ENCODE results near the gene RAB3GAP1.
"Not testable (repeated sequence)": the region's sequence is repeated elsewhere in the genome, so short reads cannot be mapped to it uniquely, and the experiment has no call there.

Gene RAB3GAP1

DNA sequence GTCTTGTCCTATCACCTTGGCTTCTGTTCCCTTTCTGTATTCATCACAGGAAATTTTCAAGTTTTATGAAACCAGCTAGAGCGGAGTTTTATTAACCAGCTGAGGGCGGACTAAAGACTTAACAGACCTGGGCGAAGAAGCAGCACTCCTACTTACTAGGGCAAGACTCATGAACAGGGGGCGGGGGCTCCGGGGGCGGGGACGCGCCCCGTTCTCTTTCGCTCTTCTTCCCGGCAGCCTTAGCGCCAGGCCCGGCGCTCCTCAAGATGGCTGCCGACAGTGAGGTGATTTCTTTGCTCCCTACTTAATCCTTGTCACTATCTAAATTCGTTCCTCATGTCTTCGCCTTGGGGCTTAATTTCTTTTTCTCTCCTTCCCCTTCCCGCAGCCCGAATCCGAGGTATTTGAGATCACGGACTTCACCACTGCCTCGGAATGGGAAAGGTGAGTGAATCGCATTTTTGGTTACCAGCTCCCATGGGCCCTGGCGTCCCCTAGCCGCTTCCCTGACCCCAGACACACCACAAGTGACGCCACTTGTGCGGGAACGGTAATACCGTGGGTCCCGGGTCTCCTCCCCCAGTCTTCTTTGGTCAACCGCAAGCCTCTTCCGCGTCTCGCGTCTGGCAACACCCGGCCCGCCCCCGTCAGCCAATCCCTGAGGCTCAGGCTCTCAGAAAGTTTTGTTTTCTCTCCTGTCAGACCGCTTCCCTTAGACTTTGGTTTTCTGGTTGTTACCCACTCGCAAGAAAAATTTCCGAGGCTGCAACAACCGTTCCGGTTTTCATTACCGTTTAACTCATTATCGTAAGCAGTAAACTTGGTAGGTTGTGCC, at the start of gene RAB3GAP1:
Gene RAB3GAP1 (plus strand): TSS at position 251 of the 835 bp plus-strand sequence. CDS start 16 bp downstream, at position 267.
- DNase-seq, result peak; percentile 86

DNA sequence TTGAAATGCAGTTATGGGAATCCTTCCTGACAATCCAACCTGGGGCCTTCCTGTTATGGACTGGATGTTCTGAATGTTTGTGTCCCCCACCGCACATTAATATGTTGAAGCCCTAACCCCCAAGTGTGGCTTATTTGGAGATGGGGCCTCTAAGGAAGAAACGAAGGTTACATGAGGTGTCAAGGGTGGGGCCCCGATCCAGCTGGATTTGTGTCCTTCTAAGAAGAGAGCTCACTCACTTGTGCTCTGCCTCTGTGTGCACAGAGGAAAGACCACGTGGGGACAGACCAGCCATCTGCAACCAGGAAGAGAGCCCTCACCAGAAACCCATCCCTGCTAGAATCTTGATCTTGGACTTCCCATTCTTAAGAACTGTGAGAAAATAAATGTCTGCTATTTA, 49.3 kb upstream of the RAB3GAP1 start:
- DNase-seq, result no peak

DNA sequence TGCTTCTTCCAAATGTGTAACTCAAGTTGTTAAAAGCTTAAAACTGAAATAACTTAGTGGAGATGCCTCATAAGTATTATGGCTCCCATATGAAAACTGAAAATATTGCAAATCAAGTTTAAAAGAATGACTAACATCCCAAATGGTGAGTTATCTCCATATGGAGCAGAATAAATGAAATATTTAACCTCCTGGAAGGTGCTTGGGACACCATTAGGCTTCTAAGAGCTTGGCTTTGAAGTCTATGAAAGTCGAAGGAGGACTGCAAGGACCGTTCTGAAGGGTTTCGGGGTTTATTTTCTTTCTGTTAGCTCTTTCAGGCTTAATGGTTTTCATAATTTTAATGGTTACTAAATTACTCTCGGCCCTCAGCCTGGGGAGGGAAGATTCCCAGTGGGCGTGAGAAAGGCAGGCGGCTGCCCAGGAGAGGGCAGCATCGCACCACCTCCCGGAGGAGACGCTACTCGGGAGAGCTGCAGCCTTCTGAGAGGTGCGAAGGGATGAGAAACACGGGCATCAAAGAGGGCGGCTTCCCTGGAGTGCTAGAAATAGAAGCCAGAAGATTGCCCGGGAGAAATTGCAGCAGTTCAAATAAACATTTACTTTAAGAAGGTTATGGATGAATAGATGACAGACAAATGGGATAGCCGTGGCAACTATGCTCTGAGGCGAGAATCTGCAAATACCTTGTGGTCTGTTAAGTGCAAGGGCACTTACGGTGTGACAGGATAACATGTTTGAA, 47.9 kb upstream of the RAB3GAP1 start:
- DNase-seq, result peak; percentile 72

DNA sequence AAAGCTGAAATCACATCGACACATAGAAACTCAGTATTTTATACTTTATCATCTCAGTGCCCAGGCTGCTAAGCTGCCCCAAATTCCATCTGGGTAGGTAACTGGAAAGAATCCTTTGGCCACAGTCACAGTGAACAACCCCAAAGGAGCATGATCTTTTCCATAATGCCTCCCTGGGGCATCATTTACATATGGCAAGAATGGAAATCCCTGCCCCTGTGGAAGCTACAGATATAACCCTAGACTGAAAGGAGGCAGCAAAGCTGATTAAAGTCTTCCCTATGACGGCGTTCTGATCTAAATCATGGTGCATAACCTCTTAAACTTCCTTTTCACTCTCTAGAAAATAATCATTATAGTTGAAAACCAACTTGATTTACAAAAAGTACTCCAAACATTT, 46.3 kb upstream of the RAB3GAP1 start:
- DNase-seq, result no peak

DNA sequence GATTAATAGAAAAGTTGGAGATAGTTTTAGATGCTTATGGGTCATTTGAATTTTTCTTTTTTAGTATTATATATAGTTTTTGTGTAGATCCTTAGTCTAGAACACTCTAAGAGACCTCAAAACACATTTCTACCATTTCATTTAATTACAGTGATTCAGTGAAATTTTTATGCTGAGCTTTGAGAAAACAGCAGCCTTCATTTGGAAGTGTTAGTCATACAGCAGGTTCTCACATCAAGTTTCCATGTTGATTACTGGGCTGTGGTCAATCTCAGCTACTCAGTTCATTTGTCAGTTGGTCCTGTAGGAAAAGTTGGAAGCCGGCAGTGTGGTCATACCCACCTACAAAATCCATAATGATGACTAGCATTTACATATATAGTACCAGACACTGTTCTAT, 42.8 kb upstream of the RAB3GAP1 start:
- no peak for DNase-seq

DNA sequence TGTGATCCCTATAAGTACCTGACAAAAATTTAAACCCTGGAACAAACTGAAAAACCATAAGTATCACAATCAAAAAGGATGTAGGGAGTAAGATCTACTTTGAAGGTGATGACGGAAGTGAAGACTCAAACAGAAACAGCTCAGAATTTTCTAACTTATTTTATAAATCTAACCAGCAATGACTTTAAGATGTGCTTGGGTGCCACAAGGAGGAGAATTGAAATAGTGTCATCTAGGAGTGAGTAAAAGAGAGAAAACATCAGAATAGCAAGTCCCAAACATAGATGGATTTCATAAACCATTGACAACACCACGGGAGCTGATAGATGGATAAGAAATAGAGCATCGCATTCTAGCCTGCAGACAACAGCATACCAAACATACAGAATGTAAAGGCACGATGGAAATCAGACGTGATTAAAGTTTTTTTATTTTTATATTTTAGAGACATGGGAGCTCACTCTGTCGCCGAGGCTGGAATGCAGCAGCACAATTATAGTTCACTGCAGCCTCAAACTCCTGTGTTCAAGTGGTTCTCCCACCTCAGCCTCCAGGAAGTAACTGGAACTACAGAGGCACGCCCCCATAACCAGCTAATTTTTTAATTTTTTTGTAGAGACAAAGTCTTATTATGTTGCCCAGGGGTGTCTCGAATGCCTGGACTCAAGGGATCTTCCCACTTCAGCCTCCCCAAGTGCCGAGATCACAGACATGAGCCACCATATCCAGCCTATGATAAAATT, 41.7 kb upstream of the RAB3GAP1 start:
- no peak for DNase-seq

DNA sequence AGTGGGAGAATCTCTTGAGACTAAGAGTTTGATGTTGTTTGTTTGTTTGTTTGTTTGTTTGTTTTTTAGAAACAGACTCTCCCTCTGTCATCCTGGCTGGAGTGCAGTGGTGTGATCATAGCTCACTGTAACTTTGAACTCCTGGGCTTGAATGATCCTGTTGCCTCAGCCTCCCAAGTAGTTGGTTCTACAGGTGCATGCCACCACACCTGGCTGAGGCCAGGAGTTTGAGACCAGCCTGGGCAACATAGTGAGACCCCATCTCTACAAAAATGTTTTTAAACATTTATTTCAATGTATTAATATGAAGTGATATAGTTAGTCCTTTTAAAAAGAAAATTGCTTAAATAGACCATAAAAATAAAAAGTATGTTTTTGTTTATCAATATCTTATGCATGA, 40.5 kb upstream of the RAB3GAP1 start:
- no peak for DNase-seq

DNA sequence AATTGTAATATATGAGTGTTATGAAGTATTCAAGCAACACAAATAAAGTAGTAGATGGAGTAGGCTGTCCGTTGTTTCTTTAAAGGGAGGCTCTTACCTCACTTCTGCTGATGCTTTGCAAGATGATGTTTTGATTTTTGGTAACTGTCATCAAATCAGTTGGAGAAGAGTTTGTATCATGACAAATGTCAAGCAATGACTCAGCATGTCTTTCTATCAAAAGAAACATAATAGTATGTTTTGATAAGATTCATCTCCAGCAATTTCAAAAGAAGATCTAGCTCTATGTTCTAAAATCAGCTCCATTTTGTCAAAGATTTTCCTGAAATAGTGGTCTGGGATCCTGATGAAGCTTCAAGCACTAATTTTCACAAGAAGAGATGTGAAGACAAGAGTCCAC, 30.5 kb upstream of the RAB3GAP1 start:
- no peak for DNase-seq

DNA sequence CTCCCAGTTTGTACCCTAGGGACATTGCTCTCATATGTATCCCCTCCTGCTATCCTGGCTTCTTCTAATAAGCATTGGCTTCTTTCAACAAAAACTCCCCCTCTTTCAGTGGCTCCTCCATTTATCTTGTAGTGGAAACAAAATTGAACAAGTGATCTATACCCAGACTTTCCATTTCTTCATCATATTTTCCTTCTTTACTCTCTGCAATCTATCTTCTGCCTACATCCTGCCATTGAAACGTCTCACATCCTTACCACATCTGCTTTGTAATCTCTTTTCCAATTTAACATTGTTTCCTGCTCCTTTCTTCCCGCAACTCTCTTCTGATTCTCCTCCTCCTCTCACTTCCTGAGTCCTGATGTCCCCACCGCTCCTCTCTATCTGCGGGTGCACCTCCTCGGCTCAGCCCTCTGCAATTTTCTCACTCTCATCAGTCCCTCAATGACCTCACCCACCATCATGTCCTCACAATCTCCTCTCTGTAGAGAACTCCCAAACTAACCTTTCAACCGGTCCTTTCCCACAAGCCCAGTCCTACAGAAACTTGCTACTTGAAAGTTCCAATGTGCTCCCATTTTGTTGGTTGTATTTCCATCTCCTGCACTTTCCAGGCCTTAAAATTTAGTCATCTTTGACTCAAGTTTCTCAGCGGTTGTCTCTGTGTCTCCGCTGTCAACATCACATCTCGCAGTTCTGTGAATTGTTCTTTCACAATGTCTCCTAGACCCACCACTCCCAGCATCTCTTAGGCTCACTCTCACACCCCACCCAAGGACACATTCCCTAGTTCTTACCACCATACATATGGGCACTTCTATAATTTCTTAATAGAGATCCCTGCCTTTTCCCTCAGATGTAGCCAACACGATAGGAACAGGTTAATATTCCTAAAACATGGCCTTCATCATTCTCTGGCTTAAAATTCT, 28.9 kb upstream of the RAB3GAP1 start:
- no peak for DNase-seq

DNA sequence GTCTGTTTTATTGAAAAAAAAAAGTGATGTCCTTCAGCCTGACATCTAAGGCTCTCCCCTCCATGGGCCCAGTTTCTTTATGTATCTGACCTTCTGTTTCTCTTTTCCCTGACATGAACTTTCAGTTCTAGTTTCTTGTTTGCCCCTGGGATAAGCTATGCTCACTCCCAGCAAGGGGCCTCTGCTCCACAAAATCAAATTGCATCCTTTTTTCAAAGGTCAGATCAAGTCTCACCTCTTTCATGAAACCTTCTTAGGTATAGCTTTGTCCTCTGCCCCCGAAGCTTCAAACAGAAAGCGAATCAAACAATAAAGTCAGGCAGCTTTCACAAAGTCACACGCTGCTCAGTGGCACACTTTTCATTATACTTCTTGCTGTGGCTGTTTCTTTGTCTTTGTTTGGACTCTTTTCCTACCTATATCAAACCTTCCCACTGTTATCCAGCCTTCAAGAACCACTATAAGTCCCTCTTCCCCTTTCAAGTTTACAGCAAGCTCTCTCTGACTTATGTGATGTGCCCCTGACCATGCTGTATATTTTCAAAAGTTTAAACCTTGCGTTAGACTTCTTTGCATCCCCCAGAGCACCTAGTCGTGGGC, 28.1 kb upstream of the RAB3GAP1 start:
- DNase-seq, result no peak

DNA sequence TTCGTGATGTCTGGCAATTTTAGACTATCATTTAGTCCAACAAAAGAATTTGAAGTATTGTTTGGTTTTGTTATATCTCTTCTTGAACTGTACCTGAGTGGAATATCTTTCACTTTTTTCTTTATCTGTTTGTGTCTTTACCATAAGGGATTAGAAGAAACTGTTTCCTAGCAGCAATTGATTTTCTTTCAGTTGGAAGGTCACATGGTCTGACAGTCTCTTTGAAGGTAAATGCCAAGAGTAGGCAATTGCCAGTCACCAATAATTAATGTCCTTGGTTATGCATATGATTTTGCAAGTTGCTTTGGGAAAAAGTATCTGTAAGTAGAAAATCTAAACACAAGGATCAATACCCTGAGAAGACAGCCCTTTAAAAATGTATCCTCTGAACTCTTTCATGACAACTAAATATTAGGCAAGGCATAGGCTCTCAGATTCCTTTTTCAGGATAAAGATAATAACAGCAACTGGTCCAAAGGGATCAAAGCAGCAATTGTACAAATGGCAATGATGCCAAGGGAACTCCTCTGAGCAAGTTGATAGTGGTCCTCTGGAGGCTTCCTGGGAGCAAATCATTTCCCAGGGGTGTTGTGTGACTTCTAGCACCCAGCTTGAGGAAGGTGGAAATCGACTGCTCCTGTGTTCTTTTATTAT, 22.5 kb upstream of the RAB3GAP1 start:
- DNase-seq, result no peak

DNA sequence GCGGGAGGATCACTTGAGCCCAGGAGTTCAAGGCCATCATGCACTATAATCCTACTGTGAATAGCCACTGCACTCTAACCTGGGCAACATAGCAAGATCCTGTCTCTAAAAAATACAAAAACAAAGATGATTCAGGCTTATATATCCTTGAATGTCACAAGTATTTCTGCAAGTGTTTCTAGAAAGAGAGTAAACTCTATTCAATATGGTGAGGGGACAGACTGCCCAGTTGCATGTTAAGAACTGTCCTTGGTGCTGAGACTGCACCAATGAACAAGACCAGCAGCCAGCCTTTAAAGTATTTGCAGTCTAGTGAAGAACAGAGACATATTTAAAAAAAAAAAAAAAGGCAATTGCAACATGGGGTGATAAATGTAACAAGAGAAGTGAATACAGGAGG, 21.3 kb upstream of the RAB3GAP1 start:
- DNase-seq, result no peak

DNA sequence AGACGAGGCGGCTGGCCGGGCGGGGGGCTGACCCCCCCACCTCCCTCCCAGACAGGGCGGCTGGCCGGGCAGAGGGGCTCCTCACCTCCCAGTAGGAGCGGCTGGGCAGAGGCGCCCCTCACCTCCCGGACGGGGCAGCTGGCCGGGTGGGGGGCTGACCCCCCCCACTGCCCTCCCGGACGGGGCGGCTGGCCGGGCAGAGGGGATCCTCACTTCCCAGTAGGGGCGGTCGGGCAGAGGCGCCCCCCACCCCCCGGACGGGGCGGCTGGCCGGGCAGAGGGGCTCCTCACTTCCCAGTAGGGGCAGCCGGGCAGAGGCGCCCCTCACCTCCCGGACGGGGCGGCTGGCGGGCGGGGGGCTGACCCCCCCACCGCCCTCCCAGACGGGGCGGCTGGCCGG, 18.9 kb upstream of the RAB3GAP1 start:
- DNase-seq, result not testable (repeated sequence)

DNA sequence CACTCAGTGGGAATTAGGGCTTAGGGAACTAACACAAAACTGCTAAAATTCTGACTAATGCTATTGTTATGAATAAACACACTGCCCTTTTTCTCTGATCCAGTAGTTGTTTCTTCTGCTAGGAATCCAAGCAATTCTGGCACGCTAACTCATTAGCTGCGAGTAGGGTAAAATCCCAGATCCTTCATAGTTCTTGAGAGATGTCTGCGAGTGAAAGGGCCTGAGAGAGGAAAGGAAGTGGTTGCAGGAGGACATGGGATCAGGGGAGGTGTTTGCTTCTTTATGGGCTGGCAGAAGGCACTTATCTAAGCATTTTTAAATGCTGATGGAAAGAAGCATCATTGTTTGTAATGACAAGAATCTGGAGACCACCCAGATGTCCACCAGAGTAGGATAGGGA, 14.3 kb upstream of the RAB3GAP1 start:
- DNase-seq, result no peak

DNA sequence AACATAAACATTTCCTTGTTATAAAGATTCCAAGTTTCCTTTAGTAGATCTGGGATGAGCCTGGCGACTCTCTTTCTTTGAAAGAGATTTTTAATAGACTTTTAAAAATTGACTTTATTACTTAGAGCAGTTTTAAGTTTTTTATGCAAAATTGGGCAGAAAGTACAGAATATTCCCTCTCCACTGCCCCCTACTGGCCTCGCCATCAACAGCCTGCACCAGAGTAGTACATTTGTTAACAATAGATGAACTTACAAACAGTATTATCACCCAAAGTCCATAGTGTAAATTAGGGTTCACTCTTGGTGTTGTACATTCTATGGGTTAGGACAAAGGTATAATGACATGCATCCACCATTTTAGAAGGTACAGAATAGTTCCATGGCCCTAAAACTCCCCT, 8.7 kb upstream of the RAB3GAP1 start:
- peak; percentile 50 for DNase-seq

DNA sequence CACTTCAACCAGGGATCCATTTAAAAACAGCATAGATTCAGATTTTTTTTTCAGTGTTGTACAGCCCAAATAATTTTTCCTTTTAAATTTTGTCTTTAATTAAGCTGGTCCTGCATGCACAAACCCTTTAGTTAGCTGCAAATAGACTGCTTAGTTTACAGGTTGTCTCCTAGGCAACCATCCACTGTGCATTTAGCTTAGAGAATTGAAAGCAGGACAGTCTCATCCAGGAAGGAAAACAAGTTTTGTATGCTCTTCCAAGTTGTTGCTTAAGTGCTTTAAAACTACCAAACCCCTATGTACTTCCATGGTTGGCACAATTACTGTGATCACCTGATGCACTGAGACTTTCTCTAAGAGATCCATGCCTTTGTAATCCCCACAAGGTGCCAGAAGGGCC, 4.8 kb upstream of the RAB3GAP1 start, which contains the start of gene MAP3K19:
Gene MAP3K19 (minus strand): TSS at position 148 of the 400 bp plus-strand sequence. CDS start 22,800 bp downstream, outside the sequence.
- DNase-seq, result no peak

DNA sequence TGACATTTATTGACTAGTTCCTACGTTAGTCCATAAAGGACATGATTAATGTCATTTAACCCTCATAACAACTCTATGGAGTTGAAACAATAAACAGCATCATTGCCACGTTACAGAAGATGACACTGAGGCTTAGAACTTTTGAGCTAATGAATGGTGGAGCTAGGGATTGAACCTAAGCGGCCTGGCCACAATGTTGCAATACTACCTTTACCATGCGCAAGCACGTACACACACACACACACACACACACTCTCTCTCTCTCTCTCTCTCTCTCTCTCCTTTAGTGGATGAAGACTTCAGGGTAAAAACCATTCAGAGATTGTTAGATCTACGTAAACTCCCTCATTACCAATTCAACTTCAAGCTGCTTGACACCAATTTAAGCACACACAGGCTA, 4.0 kb upstream of the RAB3GAP1 start:
- no peak for DNase-seq

DNA sequence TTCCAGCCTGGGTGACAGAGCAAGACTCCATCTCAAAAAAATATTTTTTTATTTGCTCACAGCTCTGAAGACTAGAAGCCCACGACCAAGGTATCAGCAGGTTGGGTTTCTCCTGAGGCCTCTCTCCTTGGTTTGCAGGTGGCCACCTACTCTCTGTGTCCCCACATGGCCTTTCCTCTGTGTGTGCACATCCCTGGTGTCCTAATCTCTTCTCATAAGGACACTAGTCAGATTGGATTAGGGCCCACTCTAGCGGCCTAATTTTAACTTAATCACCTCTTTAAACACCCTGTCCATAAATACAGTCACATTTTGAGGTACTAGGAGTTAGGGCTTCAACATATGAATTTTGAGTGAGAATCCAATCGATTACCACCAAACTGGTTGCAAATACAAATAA, 2.0 kb upstream of the RAB3GAP1 start:
- no peak for DNase-seq

DNA sequence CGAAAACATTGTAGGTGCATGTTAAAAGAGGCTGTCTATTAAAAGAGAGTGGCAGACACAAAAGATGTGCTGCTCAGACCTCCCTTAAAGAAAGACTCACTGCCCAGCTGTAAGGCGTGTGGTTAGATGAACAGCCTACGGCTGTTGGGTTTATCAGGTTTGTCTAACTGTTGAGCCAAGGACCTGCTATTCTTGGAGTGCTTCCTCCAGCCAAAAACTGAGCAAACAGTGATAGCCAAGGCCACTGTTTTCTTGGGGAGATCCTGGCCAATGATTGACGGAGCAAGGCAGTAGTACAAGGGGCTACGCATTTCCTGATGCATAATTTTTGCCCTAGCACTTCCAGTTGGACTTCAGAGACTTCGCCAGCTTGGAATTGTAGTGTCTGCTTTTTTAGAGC, 1.4 kb upstream of the RAB3GAP1 start:
- no peak for DNase-seq

DNA sequence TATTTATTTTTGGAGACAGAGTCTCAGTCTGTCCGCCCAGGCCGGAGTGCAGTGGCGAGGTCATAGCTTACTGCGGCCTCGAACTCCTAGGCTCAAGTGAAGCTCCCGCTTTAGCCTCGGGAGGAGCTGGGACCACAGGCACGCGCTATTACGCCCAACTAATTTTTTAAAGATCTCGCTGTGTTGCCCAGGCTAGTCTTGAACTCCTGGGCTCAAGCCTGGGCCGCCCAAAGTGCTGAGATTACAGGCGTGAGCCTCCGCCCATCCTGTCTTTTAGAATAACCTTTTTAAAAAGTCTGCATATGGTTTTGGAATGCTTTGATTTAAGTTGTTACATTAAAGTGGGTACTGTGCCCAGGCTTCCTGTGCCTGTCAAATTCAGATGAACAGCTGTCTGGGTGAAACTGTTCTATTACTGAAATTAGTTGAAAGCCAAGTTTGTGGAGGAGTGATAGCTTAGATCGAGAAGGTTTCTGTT, 944 bp downstream of the RAB3GAP1 start:
- DNase-seq, result peak; percentile 38

DNA sequence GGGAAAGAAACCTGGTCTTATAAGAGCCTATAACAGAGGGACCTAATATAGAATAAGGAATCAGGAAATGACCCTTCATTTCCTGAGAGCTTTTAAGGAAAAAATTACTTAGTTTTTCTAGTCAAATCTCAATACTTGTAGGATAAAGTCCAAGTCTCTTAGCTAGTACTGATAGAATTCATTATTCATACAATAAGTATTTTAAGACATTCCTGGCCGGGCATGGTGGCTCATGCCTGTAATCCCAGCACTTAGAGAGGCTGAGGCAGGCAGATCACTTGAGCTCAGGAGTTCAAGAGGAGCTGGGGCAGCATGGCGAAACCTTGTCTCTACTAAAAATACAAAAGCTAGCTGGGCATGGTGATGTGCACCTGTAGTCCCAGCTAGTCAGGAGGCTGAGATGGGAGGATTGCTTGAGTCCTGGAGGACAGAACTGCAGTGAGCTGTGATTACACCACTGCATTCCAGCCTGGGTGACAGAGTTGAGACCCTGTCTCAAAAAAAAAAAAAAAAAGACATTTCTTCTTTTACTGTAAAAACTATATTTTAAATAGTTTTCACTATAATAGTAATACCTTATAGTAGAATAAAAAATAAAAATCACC, 3.2 kb downstream of the RAB3GAP1 start:
- no peak for DNase-seq
